HL-60 (cell line): ENCODE results near the gene DCPS.

Source experiments
- DNase-seq, 2 experiments: peaks; one replicate each; pipeline ENCODE4 v3.0.0-alpha.2; 2010 to 2020; ENCODE audit warnings: low read depth in 1 of 2, low spot score in 1 of 2
- H3K27ac ChIP-seq: fragments of 250-450 bp; sonication (Bioruptor Pico); replicated peaks from 2 replicates; pipeline ENCODE4 v1.5.1; 2020; ENCODE audit warnings: mild to moderate bottlenecking, moderate library complexity
- H3K27me3 ChIP-seq: fragments of 250-450 bp; sonication (Bioruptor Pico); 2 replicates; pipeline ENCODE4 v1.5.1; 2021; ENCODE audit warnings: mild to moderate bottlenecking, moderate library complexity; ENCODE audit not compliant: insufficient read depth, poor library complexity, severe bottlenecking
- H3K4me3 ChIP-seq: replicated peaks from 2 replicates; pipeline ENCODE4 v1.5.1; 2011; ENCODE audit warnings: mild to moderate bottlenecking, control low read depth, low read length; ENCODE audit not compliant: insufficient read depth
- GABPA ChIP-seq: IDR thresholded peaks from 2 replicates; pipeline ENCODE4 v1.6.1; 2012; ENCODE audit warnings: low read depth
- POLR2AphosphoS5 ChIP-seq: IDR thresholded peaks from 2 replicates; pipeline ENCODE4 v1.6.1; 2012; ENCODE audit warnings: low read depth
- SPI1 ChIP-seq: IDR thresholded peaks from 2 replicates; pipeline ENCODE4 v1.6.1; 2012; ENCODE audit warnings: low read depth, mild to moderate bottlenecking, borderline replicate concordance
- TF ChIP-seq, protein P1 (sequence below): IDR thresholded peaks from 2 replicates; pipeline ENCODE4 v1.6.1; 2012; ENCODE audit warnings: low read depth; ENCODE audit not compliant: insufficient replicate concordance
- TF ChIP-seq, protein P2 (sequence below): IDR thresholded peaks from one replicate; pipeline ENCODE4 v1.5.1; 2011; ENCODE audit warnings: low read length, control low read depth, inconsistent platforms; ENCODE audit not compliant: insufficient read depth

Gene DCPS

DNA sequence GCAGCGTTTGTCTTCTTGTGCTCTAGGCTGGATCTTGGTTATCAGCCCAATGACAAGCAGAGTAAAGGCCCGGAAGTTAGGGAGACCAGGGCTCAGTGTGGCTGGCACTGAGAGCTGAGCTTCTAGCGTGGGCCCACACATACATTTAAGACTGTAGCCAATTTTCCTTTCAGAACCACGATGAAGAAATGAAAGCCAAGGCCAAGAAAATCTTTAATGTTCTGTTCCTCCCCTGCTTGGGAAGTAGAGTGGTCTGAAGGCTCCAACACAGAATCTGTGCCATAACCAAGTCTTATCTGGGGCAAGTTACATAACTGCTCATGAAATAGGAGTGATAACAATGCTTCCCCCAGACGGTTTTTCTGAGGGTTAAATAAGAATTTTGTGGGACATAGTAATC is 47.0 kb downstream of the DCPS start:
- DNase-seq, result no peak
- no peak overlapping the region for H3K4me3 ChIP-seq

DNA sequence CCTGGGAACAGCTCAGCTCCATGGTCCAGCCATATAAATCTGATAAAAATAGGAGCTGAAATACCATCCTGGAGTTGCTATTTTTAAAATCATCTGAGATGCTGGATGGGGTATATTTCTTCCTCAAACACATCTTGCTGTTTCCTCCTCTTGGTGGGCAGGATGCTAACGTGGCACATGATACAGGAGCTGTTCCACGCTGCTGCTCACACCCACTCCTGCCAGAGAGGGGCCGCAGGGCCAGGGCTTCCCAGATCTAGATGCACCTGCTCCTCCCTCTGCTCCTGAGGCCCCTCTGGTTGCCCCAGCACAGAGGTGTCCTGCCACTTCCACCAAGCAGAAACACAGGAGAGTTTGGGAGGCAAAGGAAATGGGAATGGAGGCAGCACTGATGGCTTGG is 48.3 kb downstream of the DCPS start:
- Histone ChIP-seq H3K4me3 (no peak overlapping the region), H3K27ac (peak overlapping the region; percentile 97)
- no peak for DNase-seq

More for the DNA sequence above, 47.0 kb downstream of the DCPS start:
- H3K27ac ChIP-seq, result peak overlapping the region; percentile 97
- H3K27me3 ChIP-seq, result no peaks in the 10 kb centered on the region
- TF ChIP-seq, protein P1, sequence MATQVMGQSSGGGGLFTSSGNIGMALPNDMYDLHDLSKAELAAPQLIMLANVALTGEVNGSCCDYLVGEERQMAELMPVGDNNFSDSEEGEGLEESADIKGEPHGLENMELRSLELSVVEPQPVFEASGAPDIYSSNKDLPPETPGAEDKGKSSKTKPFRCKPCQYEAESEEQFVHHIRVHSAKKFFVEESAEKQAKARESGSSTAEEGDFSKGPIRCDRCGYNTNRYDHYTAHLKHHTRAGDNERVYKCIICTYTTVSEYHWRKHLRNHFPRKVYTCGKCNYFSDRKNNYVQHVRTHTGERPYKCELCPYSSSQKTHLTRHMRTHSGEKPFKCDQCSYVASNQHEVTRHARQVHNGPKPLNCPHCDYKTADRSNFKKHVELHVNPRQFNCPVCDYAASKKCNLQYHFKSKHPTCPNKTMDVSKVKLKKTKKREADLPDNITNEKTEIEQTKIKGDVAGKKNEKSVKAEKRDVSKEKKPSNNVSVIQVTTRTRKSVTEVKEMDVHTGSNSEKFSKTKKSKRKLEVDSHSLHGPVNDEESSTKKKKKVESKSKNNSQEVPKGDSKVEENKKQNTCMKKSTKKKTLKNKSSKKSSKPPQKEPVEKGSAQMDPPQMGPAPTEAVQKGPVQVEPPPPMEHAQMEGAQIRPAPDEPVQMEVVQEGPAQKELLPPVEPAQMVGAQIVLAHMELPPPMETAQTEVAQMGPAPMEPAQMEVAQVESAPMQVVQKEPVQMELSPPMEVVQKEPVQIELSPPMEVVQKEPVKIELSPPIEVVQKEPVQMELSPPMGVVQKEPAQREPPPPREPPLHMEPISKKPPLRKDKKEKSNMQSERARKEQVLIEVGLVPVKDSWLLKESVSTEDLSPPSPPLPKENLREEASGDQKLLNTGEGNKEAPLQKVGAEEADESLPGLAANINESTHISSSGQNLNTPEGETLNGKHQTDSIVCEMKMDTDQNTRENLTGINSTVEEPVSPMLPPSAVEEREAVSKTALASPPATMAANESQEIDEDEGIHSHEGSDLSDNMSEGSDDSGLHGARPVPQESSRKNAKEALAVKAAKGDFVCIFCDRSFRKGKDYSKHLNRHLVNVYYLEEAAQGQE, result no peak
- TF ChIP-seq GABPA, result no peak
- TF ChIP-seq, protein P2, sequence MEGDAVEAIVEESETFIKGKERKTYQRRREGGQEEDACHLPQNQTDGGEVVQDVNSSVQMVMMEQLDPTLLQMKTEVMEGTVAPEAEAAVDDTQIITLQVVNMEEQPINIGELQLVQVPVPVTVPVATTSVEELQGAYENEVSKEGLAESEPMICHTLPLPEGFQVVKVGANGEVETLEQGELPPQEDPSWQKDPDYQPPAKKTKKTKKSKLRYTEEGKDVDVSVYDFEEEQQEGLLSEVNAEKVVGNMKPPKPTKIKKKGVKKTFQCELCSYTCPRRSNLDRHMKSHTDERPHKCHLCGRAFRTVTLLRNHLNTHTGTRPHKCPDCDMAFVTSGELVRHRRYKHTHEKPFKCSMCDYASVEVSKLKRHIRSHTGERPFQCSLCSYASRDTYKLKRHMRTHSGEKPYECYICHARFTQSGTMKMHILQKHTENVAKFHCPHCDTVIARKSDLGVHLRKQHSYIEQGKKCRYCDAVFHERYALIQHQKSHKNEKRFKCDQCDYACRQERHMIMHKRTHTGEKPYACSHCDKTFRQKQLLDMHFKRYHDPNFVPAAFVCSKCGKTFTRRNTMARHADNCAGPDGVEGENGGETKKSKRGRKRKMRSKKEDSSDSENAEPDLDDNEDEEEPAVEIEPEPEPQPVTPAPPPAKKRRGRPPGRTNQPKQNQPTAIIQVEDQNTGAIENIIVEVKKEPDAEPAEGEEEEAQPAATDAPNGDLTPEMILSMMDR, result no peak
- TF ChIP-seq POLR2AphosphoS5, result no peak
- no peak for TF ChIP-seq SPI1

DNA sequence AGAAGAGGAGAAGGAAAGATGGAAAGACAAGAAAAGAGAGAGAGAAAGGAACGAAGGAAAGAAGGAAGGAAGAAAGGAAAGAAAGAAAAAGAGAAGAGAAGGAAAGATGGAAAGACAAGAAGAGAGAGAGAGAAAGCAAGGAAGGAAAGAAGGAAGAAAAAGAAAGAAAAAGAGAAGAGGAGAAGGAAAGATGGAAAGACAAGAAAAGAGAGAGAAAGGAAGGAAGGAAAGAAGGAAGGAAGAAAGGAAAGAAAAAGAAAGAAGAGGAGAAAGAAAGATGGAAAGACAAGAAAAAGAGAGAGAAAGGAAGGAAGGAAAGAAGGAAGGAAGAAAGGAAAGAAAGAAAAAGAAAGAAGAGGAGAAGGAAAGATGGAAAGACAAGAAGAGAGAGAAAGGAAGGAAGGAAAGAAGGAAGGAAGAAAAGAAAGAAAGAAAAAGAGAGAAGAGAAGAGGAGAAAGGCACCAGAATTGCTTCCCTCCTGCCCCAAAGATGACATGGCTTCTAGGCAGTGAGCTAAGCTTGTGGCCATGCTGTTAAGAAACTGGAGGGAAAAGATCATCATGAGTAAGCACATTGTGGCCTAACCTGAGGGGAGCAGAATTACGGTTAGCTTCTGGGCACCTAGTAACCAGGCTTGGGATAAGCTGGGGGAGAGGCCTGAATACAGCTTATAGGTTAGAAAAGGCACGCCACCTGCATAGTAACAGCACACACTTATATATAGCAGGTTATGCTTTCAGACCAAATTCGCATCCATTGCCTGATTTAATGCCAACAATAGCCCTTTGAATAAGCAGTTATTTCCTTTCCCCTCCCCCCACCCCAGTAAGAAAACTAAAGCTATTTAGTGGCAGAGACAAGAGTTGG is 49.3 kb downstream of the DCPS start:
- Histone ChIP-seq H3K4me3 (peak overlapping the region; percentile 13), H3K27ac (peak overlapping the region; percentile 97), H3K27me3 (no peaks in the 10 kb centered on the region)
- TF ChIP-seq, protein P1, result no peak
- TF ChIP-seq, protein P2, result no peak
- TF ChIP-seq SPI1 (no peak), POLR2AphosphoS5 (no peak; the same call in 1 of the 2 replicates), GABPA (no peak)
- peak; percentile 83 to 86 for DNase-seq

More for the DNA sequence above, 48.3 kb downstream of the DCPS start:
- no peaks in the 10 kb centered on the region for H3K27me3 ChIP-seq
- TF ChIP-seq SPI1 (no peak), POLR2AphosphoS5 (no peak), GABPA (no peak)
- TF ChIP-seq, protein P1, result no peak
- TF ChIP-seq, protein P2, result no peak
